ENCODE data around the gene ATF7IP2. TPM values are rescaled to one million over a fixed set of nuclear protein-coding genes. Genes with fewer than 3 reads are reported as not detected.

ATF7IP2 gene
- total and polyA plus RNA-seq, 2 of the 13 experiments (the other 11 are each of a cell fraction or from before 2014, with no cell fraction given) = 117 to 217 TPM

DNA sequence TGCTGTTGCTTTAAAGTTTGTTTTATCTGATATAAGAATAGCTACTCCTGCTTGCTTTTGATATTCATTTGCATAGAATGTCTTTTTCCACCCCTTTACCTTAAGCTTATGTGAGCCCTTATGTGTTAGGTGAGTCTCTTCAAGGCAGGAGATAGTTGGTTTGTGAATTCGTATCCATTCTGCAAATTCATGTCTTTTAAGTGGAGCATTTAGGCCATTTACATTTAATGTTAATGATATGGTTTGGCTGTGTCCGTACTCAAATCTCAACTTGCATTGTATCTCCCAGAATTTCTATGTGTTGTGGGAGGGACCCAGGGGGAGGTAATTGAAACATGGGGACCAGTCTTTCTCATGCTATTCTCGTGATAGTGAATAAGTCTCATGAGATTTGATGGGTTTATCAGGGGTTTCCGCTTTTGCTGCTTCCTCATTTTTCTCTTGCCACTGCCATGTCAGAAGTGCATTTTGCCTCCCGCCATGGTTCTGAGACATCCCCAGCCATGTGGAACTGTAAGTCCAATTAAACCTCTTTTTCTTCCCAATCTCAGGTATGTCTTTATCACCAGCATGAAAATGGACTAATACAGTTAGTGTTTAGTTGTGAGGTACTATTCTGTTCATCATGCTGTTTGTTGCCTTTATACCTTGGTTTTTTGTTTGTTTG is 27.2 kb downstream of the ATF7IP2 start:
- Histone ChIP-seq H3K4me1 (ENCODE audit: insufficient read depth, low read length) (peaks cover 28% of the 10 kb centered on the region), H3K4me2 (ENCODE audit: low read depth, low read length) (no peak overlapping the region), H3K27ac (ENCODE audit: extremely low read length, insufficient read depth, low read length) (no peak overlapping the region), H3K9ac (ENCODE audit: insufficient read depth, low read depth, low read length) (no peak overlapping the region), H3K79me2 (ENCODE audit: insufficient read depth, low read length) (peaks cover 85% of the 10 kb centered on the region), H3K36me3 (replicated peaks in 1 of 2; ENCODE audit: control insufficient read depth in 1 of 2, insufficient read depth in 2 of 2, low read length in 2 of 2) (peaks cover 4 to 40% of the 10 kb centered on the region in 2 experiments; a peak in 3 of 5 replicates), H2AFZ (ENCODE audit: low read length) (no peak overlapping the region), H3K9me3 (ENCODE audit: low read length) (peaks cover 62% of the 10 kb centered on the region), H4K20me1 (ENCODE audit: insufficient read depth, low read length) (no peaks in the 10 kb centered on the region), H3K27me3 (ENCODE audit: control insufficient read depth in 1 of 2, insufficient read depth in 2 of 2, low read length in 2 of 2) (no peaks in the 10 kb centered on the region), H3K4me3 (replicated peaks in 1 of 3; ENCODE audit: insufficient read depth in 1 of 3, low read depth in 2 of 3, low read length in 3 of 3) (no peak overlapping the region)
- intact Hi-C loops (cut with micrococcal nuclease; ENCODE audit: unreplicated experiment) = no loop called here
- FAIRE-seq (no peak), DNase-seq (ENCODE audit: low spot score) (no peak), ATAC-seq (no peak)
- CTCF ChIA-PET (ENCODE audit: low intra/inter-chr PET ratio, low total read pairs) = no interaction called here
- POLR2A ChIA-PET = interaction anchor here (1.0 kb wide), 1 partner anchor 27 kb away, joined by 3 read pairs; the partner anchor contains the start of gene ATF7IP2
- TF ChIP-seq, protein P1, sequence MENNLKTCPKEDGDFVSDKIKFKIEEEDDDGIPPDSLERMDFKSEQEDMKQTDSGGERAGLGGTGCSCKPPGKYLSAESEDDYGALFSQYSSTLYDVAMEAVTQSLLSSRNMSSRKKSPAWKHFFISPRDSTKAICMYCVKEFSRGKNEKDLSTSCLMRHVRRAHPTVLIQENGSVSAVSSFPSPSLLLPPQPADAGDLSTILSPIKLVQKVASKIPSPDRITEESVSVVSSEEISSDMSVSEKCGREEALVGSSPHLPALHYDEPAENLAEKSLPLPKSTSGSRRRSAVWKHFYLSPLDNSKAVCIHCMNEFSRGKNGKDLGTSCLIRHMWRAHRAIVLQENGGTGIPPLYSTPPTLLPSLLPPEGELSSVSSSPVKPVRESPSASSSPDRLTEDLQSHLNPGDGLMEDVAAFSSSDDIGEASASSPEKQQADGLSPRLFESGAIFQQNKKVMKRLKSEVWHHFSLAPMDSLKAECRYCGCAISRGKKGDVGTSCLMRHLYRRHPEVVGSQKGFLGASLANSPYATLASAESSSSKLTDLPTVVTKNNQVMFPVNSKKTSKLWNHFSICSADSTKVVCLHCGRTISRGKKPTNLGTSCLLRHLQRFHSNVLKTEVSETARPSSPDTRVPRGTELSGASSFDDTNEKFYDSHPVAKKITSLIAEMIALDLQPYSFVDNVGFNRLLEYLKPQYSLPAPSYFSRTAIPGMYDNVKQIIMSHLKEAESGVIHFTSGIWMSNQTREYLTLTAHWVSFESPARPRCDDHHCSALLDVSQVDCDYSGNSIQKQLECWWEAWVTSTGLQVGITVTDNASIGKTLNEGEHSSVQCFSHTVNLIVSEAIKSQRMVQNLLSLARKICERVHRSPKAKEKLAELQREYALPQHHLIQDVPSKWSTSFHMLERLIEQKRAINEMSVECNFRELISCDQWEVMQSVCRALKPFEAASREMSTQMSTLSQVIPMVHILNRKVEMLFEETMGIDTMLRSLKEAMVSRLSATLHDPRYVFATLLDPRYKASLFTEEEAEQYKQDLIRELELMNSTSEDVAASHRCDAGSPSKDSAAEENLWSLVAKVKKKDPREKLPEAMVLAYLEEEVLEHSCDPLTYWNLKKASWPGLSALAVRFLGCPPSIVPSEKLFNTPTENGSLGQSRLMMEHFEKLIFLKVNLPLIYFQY (CRISPR knock-in tag; IDR thresholded peaks at IDR 0.05; ENCODE audit: borderline replicate concordance) = no peak
- TF ChIP-seq ZNF460 (CRISPR knock-in tag; IDR thresholded peaks at IDR 0.05; ENCODE audit: borderline replicate concordance) (no peak), SIX1 (CRISPR knock-in tag; IDR thresholded peaks at IDR 0.05; ENCODE audit: borderline replicate concordance) (no peak), ZNF335 (CRISPR knock-in tag; IDR thresholded peaks at IDR 0.05) (no peak), TBX2 (CRISPR knock-in tag; IDR thresholded peaks at IDR 0.05; ENCODE audit: borderline replicate concordance) (no peak), MEIS1 (CRISPR knock-in tag; IDR thresholded peaks at IDR 0.05; ENCODE audit: borderline replicate concordance) (no peak), ZNF30 (CRISPR knock-in tag; IDR thresholded peaks at IDR 0.05) (no peak), NFE2L2 (IDR thresholded peaks at IDR 0.05; ENCODE audit: low read length) (no peak), SP1 (IDR thresholded peaks at IDR 0.05) (no peak), SP1 (CRISPR knock-in tag; IDR thresholded peaks at IDR 0.05) (no peak), ONECUT2 (CRISPR knock-in tag; IDR thresholded peaks at IDR 0.05) (no peak), ARID2 (CRISPR knock-in tag; IDR thresholded peaks at IDR 0.05; ENCODE audit: borderline replicate concordance) (no peak), CENPX (CRISPR knock-in tag; IDR thresholded peaks at IDR 0.05) (no peak)
- TF ChIP-seq, protein P2, sequence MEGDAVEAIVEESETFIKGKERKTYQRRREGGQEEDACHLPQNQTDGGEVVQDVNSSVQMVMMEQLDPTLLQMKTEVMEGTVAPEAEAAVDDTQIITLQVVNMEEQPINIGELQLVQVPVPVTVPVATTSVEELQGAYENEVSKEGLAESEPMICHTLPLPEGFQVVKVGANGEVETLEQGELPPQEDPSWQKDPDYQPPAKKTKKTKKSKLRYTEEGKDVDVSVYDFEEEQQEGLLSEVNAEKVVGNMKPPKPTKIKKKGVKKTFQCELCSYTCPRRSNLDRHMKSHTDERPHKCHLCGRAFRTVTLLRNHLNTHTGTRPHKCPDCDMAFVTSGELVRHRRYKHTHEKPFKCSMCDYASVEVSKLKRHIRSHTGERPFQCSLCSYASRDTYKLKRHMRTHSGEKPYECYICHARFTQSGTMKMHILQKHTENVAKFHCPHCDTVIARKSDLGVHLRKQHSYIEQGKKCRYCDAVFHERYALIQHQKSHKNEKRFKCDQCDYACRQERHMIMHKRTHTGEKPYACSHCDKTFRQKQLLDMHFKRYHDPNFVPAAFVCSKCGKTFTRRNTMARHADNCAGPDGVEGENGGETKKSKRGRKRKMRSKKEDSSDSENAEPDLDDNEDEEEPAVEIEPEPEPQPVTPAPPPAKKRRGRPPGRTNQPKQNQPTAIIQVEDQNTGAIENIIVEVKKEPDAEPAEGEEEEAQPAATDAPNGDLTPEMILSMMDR (CRISPR knock-in tag; IDR thresholded peaks at IDR 0.05) = no peak
- TF ChIP-seq, protein P3, sequence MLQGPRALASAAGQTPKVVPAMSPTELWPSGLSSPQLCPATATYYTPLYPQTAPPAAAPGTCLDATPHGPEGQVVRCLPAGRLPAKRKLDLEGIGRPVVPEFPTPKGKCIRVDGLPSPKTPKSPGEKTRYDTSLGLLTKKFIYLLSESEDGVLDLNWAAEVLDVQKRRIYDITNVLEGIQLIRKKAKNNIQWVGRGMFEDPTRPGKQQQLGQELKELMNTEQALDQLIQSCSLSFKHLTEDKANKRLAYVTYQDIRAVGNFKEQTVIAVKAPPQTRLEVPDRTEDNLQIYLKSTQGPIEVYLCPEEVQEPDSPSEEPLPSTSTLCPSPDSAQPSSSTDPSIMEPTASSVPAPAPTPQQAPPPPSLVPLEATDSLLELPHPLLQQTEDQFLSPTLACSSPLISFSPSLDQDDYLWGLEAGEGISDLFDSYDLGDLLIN (CRISPR knock-in tag; IDR thresholded peaks at IDR 0.05; ENCODE audit: borderline replicate concordance) = no peak
- no TSS peak for BruUV-seq (replicated peaks)
- in situ Hi-C loops (cut with HindIII; ENCODE audit: extremely low pct_ligation_motif_present, low pct_unique_long_range_greater_than_20kb) = no loop called here
- WGBS (ENCODE audit: low lambda C conversion rate) = 97% methylated on average over 5 of the region's 5 CpGs
